AG09309 (cell line): Measurements from ENCODE around the gene PCDHA6.
A peak's percentile ranks its signal among the peaks of the same experiment; 100 is the strongest.
"Not testable (repeated sequence)": the region's sequence is repeated elsewhere in the genome, so short reads cannot be mapped to it uniquely, and the experiment has no call there.

ENCODE experiments used
- DNase-seq: peaks from one replicate; pipeline ENCODE4 v3.0.0-alpha.2; 2010; ENCODE audit warnings: low read depth
- H3K4me3 ChIP-seq: 2 replicates; pipeline ENCODE4 v1.5.1; 2011; ENCODE audit warnings: mild to moderate bottlenecking, low read depth, low read length, moderate library complexity; ENCODE audit not compliant: control insufficient read depth
- TF ChIP-seq, protein P1 (sequence below): IDR thresholded peaks from 2 replicates; pipeline ENCODE4 v1.5.1; 2011; ENCODE audit warnings: mild to moderate bottlenecking, low read depth, low read length, inconsistent platforms; ENCODE audit not compliant: insufficient read depth, control insufficient read depth; ENCODE audit errors: missing control alignments

PCDHA6 gene

GRCh38 chr5:140794595-140795258, 33.0 kb upstream of the PCDHA6 start, which contains the start of gene PCDHA2:
Gene PCDHA2 (plus strand): TSS chr5:140794852.
- H3K4me3 ChIP-seq = peak within 1 kb of the TSS; percentile 43
- TF ChIP-seq, protein P1, sequence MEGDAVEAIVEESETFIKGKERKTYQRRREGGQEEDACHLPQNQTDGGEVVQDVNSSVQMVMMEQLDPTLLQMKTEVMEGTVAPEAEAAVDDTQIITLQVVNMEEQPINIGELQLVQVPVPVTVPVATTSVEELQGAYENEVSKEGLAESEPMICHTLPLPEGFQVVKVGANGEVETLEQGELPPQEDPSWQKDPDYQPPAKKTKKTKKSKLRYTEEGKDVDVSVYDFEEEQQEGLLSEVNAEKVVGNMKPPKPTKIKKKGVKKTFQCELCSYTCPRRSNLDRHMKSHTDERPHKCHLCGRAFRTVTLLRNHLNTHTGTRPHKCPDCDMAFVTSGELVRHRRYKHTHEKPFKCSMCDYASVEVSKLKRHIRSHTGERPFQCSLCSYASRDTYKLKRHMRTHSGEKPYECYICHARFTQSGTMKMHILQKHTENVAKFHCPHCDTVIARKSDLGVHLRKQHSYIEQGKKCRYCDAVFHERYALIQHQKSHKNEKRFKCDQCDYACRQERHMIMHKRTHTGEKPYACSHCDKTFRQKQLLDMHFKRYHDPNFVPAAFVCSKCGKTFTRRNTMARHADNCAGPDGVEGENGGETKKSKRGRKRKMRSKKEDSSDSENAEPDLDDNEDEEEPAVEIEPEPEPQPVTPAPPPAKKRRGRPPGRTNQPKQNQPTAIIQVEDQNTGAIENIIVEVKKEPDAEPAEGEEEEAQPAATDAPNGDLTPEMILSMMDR = peak; percentile 47
- DNase-seq = no peak

GRCh38 chr5:140795259-140795641, 32.5 kb upstream of the PCDHA6 start:
- H3K4me3 ChIP-seq = peak overlapping the region; percentile 43
- DNase-seq = no peak
- TF ChIP-seq, protein P1 = peak; percentile 58

GRCh38 chr5:140796072-140796717, 31.6 kb upstream of the PCDHA6 start:
- DNase-seq, H3K4me3 ChIP-seq: not testable (repeated sequence)

- H3K4me3 ChIP-seq = no peak overlapping the region
- no peak for DNase-seq
- TF ChIP-seq, protein P1 = no peak
Observed at GRCh38 chr5:140796718-140797095, 31.1 kb upstream of the PCDHA6 start.

DNA sequence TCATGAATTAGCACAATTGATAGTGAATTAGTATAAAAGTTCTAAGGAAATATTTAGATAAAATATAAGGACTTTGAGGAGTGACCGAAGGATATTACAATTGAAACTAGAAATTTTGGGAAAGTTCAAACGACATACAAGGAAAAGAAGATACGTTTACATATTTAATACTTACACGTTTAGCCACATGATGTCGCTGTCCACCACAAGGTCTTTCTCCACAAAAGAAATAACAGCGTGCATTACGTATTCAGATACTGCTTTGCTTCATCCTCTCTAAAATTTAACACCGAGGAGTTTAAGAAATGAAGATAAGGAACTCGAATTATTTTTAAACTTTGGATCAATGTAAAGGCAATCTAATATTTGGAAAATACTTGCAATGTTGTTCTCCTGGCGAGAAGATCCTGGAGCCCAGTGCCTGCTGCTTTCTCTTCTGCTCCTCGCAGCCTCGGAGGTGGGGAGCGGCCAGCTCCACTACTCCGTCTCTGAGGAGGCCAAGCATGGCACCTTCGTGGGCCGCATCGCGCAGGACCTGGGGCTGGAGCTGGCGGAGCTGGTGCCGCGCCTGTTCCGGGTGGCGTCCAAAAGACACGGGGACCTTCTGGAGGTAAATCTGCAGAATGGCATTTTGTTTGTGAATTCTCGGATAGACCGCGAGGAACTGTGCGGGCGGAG, 26.8 kb upstream of the PCDHA6 start, which contains the start of gene PCDHA3:
PCDHA3 (plus strand) TSS at position 242 of the 678 bp plus-strand sequence.
- H3K4me3 ChIP-seq = peak within 1 kb of the TSS; percentile 47

GRCh38 chr5:140801494-140801841, 26.3 kb upstream of the PCDHA6 start:
- DNase-seq = no peak
- TF ChIP-seq, protein P1 = peak; percentile 66
- H3K4me3 ChIP-seq = peak overlapping the region; percentile 47

More for the DNA sequence above, 26.8 kb upstream of the PCDHA6 start, which contains the start of gene PCDHA3:
- DNase-seq = no peak
- TF ChIP-seq, protein P1 = peak; percentile 53

- DNase-seq, H3K4me3 ChIP-seq: not testable (repeated sequence)
Observed at GRCh38 chr5:140802381-140802780, 25.4 kb upstream of the PCDHA6 start.
